GM19324 (cell line): Measurements from ENCODE around the gene OPA1.

Source experiments
- ATAC-seq: cut with Tn5 transposase; IDR thresholded peaks from one replicate; pipeline ENCODE4 v1.9.1; 2021; ENCODE audit warnings: mild to moderate bottlenecking, moderate library complexity; ENCODE audit not compliant: unreplicated experiment, low FRiP score

The OPA1 gene

DNA sequence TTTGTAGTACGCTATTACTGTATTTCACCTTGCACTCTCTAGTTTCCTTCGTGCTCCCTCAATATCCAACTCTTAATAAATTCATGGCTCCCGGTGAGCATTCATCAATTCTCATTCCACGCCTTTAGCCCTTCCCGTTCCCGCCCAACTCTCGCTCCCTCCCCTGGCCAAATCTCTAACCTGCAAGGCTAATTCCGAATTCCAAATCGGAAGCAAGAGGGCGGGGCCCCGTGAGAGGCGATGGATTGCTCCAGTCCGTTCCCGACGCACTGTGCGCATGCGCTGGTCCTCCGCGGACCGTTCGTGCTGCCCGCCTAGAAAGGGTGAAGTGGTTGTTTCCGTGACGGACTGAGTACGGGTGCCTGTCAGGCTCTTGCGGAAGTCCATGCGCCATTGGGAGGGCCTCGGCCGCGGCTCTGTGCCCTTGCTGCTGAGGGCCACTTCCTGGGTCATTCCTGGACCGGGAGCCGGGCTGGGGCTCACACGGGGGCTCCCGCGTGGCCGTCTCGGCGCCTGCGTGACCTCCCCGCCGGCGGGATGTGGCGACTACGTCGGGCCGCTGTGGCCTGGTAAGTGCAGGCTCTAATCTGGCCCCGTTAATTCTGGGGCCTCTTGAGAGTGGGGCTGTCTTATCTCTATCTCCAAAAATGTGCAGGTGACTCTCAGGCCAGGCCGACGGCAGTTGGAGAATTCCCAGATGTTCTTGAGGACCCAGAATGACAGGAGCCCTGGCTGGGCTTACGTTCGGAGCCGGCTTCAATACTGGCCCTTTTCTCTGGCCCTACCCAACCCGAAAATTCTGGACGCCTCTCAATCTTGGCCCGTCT, at the start of gene OPA1:
TSS of gene OPA1 (plus strand) at position 368 of the 827 bp plus-strand sequence. CDS start at position 538, 170 bp downstream.
- ATAC-seq = peak; percentile 98

DNA sequence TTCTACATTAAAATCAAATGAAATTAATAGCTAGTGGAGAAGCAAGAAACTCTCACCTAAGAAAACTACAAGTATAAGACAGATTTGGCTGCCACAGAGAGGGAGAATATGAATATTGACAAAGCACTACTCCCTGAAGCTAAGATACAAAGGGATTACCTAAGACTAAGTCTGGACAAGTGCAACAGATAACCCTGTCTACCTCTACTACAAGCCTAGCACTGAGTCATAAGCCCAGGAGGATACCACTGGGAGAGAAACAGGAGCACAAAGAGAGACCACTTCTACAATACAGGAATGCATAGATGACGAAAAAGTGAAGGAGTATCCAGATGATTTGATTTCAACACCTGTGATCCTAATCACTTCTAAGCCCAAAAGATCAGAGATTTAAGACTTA, 48.7 kb upstream of the OPA1 start:
- no peak for ATAC-seq

DNA sequence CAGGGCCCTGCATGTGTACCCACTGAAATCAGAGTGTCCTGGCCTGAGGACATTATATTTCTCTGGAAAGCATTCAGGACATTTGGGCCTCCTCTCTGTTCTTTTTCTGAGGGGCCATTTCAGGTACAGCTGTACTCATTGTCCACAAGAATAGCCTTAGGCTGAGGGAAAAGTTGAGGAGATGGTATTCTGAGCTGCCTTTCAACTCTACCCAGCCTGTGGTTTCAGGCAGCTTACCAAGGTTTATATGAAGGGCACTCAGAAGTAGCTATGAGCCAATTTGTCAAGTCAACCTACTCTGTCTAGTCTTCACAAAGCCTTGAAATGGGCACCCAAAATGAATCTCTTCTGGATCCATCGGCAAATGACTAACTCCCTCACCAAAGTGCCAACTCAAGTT, 47.7 kb upstream of the OPA1 start:
- ATAC-seq = no peak

GRCh38 chr3:193546129-193546528, 46.9 kb upstream of the OPA1 start:
- no peak for ATAC-seq

DNA sequence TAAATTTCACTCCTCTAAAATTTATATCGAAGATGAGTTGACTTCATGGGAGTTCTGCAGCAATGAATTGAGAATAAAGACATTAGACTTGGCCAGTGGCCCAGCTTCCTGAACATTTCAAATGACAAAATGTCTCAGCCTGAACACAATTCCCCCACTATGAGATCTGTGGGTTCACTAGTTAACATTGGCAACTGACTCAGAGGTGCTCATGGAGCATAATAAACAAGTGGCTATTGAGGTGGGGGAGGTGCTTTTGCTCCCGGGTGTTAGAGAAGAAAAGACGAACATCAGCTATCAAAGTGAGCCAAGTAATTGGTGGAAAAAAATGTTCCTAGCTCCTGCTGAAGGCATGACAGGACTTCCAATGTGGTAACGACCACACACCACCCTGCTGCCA, 44.6 kb upstream of the OPA1 start:
- no peak for ATAC-seq

GRCh38 chr3:193552923-193553322, 40.1 kb upstream of the OPA1 start:
- ATAC-seq = no peak

DNA sequence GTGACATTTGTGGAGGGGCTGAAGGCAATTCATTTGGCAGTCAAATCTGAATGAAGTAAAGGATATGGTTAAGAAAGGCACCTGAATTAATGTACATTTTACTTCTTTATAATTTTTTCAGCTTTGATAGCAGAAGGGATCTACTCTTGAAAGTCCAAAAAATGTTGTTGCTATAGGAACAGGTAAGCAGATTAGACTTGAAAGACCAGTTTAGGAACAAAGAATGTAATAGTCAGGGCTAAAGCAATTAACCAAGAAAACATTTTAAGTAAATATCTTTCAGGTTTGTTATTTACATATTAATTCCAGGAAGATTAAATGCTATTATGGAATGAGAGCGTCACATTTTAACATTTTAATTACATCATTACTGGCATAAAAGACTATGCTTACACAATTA, 39.4 kb upstream of the OPA1 start:
- no peak for ATAC-seq

- ATAC-seq = no peak
Measured at GRCh38 chr3:193554811-193555210, 38.2 kb upstream of the OPA1 start, which contains the start of gene ATP13A4. Gene ATP13A4, minus strand, starts transcription at chr3:193554895. Its CDS starts 96 bp downstream, at chr3:193554799.

- no peak for ATAC-seq
Measured at GRCh38 chr3:193556841-193557240, 36.2 kb upstream of the OPA1 start.

DNA sequence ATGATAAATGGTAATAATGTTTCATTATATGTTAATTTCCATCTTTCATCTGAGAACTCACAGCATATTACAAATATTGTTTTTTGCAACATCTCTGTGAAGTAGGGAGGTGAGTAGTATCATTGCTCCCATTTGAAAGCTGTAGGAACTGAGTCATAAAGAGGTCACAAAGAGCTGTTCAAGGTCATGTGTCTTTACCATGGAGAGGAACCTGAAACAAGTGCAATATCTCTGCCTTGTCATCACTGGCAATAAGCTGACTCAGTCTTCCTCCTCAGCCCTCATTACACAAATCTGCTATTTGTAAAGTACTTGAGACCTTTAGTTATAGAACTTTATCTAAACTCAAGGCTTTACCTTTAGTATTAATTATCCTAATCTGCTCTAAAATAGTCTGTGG, 33.9 kb upstream of the OPA1 start:
- no peak for ATAC-seq

DNA sequence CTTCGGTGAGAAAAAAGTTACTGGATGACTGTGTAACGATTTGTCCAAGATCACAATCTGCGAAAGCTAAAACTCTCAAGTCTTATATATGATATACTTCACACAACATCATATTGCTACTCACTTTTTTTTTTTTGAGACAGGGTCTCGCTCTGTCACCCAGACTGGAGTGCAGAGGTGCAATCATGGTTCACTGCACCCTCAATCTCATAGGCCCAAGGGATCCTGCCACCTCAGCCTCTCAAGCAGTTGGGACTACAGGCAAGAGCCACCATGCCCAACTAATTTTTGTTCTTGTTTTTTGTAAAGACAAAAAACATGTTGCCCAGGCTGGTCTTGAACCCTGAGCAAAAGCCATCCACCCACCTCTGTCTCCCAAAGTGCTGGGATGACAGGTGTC, 32.9 kb upstream of the OPA1 start:
- no peak for ATAC-seq

DNA sequence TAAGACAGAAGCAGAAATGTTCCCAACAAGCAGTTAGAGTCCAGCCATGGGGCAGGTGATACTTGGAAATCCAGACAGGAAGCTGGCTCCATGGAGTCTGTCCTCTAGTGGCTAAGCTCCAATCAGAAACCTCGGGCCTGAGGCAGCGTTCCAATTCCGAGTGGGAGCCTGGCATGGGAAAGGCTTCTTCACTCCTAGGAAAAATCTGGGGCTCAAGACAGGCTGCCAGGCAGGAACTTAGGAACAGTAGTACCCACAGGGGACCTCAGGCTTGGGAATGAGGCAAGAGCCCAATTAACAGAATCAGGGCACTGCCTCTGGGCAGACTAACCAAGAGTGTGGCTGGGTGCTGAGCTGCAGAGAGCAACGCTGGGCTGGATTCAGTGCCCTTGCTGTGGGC, 32.1 kb upstream of the OPA1 start:
- ATAC-seq = no peak

DNA sequence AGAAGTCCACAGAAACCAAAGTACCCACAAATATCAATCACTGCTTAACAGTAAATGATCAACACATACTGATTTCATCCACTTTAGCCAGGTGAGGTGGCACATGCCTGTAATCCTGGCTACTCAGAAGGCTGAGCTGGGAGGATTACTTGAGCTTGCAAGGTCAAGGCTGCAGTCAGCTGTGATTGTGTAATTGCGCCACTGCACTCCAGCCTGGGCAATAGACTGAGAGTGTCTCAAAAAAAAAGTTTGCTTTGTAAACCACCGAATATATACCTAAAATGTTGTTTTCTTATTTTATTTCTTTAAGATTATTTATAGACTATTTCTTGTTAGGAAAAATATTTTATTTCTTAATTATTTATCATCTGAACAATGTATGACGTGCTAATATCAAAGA, 29.6 kb upstream of the OPA1 start:
- no peak for ATAC-seq

- ATAC-seq = no peak
Measured at GRCh38 chr3:193564012-193564411, 29.0 kb upstream of the OPA1 start.

DNA sequence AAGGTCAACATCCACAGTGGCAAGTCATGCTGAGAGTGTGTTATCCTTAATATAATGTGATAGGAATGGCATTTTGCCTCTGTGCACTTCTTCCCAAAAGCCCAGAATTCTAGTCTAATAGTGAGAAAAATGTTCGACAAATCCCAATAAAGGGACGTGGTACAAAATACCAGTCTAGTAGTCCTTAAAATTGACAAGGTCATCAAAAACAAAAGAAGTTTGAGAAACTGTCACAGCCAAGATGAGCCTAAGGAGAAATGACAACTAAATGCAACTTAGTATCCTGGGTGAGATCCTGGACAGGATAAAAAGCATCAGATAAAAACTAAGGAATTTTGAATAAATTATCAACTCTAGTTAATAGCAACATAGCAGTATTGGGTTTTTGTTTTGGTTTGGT, 23.9 kb upstream of the OPA1 start:
- no peak for ATAC-seq

DNA sequence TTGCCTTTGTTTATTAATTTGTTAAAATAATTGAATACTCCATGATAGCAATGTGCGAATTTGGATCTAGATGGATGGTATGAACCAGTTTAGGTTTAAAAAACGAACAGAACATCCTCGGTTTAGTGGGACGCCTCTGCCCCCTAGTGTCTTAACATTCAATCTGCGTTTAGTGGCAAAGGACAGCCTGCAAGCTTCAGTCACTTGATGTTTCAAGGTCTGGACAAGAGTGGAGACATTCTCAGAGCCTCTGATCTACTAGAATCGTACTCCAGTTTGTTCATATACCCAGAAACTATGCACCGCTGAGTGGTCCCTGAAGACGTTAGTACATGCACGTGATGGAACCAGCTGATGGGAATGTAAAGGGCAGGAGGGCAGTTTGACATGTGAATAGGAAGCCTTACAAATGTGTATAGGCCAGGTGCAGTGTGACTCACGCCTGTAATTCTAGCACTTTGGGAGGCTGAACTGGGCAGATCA, 20.5 kb upstream of the OPA1 start:
- ATAC-seq = no peak

- no peak for ATAC-seq
Measured at GRCh38 chr3:193573403-193574191, 19.4 kb upstream of the OPA1 start.

- no peak for ATAC-seq
Measured at GRCh38 chr3:193574488-193575070, 18.4 kb upstream of the OPA1 start.

GRCh38 chr3:193585530-193585929, 7.5 kb upstream of the OPA1 start:
- no peak for ATAC-seq

GRCh38 chr3:193586526-193586925, 6.5 kb upstream of the OPA1 start:
- no peak for ATAC-seq

DNA sequence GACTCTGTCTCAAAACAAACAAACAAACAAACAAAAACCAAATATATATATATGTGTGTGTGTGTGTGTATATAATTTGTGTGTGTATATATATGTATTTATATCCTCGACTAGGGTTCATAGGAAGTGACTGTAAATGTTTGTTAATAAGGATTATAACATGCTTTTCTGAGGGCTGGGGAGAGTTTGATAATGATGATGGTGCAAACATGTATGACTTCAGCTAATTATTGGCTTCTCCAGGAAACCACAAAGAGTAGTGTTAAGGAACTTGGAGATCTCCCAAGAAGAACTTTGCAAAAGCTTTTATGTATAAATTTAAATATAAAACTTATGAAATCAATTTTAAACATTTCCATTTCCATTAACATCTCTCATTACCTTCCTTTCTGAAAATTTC, 3.9 kb upstream of the OPA1 start:
- no peak for ATAC-seq
